Measurements from ENCODE around the gene NCKIPSD.

DNA sequence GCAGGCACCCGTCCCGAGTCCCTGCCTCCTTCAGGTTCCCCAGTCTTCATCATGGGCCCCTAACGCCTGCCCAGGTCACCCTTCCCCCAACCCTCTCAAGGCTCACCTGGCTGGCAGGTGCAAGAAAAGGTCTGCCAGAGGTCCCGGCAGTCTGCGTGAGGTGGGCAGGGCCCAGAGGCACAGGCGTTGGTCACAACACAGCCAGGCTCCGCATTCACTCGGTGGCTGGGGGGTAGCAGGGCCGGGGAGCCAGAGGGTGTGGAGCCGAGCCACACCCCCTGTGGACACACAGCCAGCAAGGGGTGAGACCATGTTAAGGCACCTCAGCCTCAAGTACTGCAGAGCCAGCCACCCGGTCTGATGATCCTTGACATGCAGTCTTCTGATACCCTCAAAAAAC, 33.9 kb downstream of the NCKIPSD start:
- TF ChIP-seq CTCF (IDR thresholded peaks at IDR 0.05): no peak
- no peak for TF ChIP-seq POLR2A (IDR thresholded peaks at IDR 0.05)

Measured in uterus (tissue), 2 donors.